IPS-18c (cell line): Measurements from ENCODE around the gene CSF1.

Experiments used
- H3K4me3 ChIP-seq: 2 replicates; pipeline ENCODE4 v1.7.0; 2013; ENCODE audit warnings: low read depth, mild to moderate bottlenecking, low read length, moderate library complexity; ENCODE audit not compliant: insufficient read depth
- H3K9me3 ChIP-seq: one replicate; pipeline ENCODE4 v1.6.1; 2013; ENCODE audit warnings: mild to moderate bottlenecking, low read length, moderate library complexity; ENCODE audit not compliant: control insufficient read depth, insufficient read depth

Gene CSF1

DNA sequence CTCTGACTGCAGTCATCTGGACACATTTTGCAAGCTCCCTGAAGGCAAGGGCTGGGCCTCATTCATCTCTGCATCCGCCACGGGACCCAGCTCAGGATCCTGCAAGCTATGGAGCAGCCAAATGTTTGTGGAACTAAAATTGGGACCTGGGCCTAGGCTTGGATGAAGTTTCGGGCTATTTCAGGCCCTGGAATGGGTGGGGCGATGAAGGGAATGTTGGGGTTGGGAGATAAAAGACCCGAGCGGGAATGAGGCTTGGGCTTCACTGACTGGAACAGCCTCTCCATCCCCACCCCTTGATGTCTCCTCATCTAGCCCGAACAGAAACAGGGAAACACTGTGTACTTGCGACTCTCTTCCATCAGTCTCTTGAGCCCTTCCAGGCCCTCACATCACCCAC is 66.6 kb downstream of the CSF1 start:
- H3K4me3 ChIP-seq: no peak overlapping the region
- H3K9me3 ChIP-seq: peaks cover 5% of the 10 kb centered on the region

DNA sequence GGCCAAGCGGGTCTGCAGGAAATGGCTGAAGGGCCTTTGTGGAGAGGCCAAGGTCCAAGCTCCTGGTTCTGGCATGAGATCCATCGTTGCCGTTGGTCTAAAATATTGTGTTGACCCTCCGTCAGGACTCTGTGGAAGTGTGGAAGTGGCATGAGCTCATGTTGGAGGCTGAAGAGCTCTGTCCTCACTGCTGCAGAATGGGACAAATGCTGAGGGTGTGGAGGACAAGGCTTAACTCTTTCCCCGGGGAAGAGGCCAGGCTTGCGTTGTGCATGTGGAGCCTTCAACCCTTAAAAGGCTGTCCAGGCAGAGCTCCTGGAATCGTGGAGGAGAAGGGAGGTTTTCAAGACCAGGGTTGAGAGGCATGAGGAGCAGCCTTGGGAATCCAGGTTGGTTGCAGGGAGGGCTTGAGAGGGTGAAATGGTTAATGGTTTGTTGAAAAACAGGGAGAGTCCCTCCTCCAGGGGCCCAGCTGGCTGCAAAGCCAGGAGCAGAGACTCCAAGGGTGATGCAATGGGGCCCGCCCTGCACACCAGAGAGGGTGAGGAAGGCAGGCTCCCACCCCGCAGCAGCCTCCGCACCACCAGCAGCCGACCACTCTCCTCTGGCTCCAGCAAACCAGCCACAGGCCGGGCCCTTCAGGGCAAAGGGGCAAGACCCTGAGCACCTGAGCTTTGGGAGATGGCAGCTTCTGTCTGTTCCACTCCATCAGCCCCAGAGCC is 67.2 kb downstream of the CSF1 start:
- peaks cover 5% of the 10 kb centered on the region for H3K9me3 ChIP-seq
- H3K4me3 ChIP-seq: no peak overlapping the region

GRCh38 chr1:109978761-109979488 is 68.3 kb downstream of the CSF1 start:
- H3K9me3 ChIP-seq: peaks cover 5% of the 10 kb centered on the region
- no peak overlapping the region for H3K4me3 ChIP-seq

DNA sequence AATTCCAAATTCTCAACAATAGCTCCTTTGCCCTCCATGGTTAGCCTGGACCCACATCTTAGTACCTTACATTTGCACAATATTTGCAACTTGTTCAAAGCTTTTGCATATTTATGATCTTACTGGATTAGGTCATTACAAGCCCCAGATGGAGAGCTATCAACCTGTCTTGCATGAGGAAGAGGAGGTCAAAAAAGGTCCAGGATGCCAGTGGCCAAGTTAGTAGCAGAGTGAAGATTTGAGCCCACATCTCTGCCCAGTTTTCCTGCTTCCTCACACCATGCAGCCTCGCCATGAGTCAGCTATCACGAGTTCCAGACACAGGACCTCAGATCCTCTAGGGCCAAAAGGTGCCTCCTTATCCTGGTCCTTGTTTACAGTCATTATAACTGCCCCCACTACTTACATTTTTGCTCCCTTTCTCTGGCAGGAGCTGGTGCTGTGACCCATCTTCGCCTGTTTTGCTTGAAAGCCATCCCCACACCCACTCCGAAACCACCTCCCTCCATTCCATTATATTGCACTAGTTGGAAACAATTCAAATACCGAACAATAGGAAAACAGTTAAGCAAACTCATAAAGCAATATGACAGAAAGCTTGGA is 68.9 kb downstream of the CSF1 start:
- Histone ChIP-seq H3K9me3 (peaks cover 5% of the 10 kb centered on the region), H3K4me3 (no peak overlapping the region)
